SK-N-SH (cell line): ENCODE results near the gene NACAD.

Experiments used
- CTCF ChIP-seq: fragments of 200-600 bp; sonication (generic); IDR thresholded peaks from 2 replicates; pipeline ENCODE4 v1.6.1; 2017; ENCODE audit warnings: antibody characterized with exemption, mild to moderate bottlenecking, moderate library complexity
- ELF1 ChIP-seq: IDR thresholded peaks from 2 replicates; pipeline ENCODE4 v1.4.0; 2012
- EP300 ChIP-seq, 2 experiments: IDR thresholded peaks; 2 replicates each; pipeline versions ENCODE4 v1.4.0 to v1.6.1; 2012; ENCODE audit warnings: borderline replicate concordance in 1 of 2, low read depth in 1 of 2, low read length in 1 of 2
- EZH2phosphoT487 ChIP-seq: fragments of 200-600 bp; sonication (generic); IDR thresholded peaks from 2 replicates; pipeline ENCODE4 v1.6.1; 2017; ENCODE audit warnings: low read depth, mixed run types, mild to moderate bottlenecking, antibody characterized with exemption, moderate library complexity, borderline replicate concordance
- FOXJ3 ChIP-seq: sonication (generic); formaldehyde crosslinking; IDR thresholded peaks from 2 replicates; pipeline ENCODE4 v1.5.1; 2020; ENCODE audit warnings: mild to moderate bottlenecking, missing genetic modification reagents
- JUND ChIP-seq: IDR thresholded peaks from 2 replicates; pipeline ENCODE4 v1.4.0; 2012
- NFIC ChIP-seq: IDR thresholded peaks from 2 replicates; pipeline ENCODE4 v1.4.0; 2012; ENCODE audit warnings: borderline replicate concordance
- NRF1 ChIP-seq: IDR thresholded peaks from 2 replicates; pipeline ENCODE4 v1.6.1; 2012; ENCODE audit warnings: low read depth, mild to moderate bottlenecking, low read length
- POLR2AphosphoS5 ChIP-seq: IDR thresholded peaks from 2 replicates; pipeline ENCODE4 v1.6.1; 2012; ENCODE audit warnings: low read depth, low read length
- REST ChIP-seq: IDR thresholded peaks from 2 replicates; pipeline ENCODE4 v1.6.1; 2012; ENCODE audit warnings: mild to moderate bottlenecking, low read depth, low read length, moderate library complexity
- RXRA ChIP-seq: IDR thresholded peaks from 2 replicates; pipeline ENCODE4 v1.4.0; 2012; ENCODE audit warnings: low read depth, mild to moderate bottlenecking, borderline replicate concordance
- SIN3A ChIP-seq: IDR thresholded peaks from 2 replicates; pipeline ENCODE4 v1.6.1; 2012; ENCODE audit warnings: low read depth, mild to moderate bottlenecking, low read length, moderate library complexity, borderline replicate concordance
- TAF1 ChIP-seq: IDR thresholded peaks from 2 replicates; pipeline ENCODE4 v1.6.1; 2012; ENCODE audit warnings: low read depth, mild to moderate bottlenecking, low read length, moderate library complexity, borderline replicate concordance
- YY1 ChIP-seq: IDR thresholded peaks from 2 replicates; pipeline ENCODE4 v1.4.0; 2012; ENCODE audit warnings: low read depth, mild to moderate bottlenecking

- TF ChIP-seq CTCF (no peak), NFIC (no peak), REST (no peak), JUND (no peak), EZH2phosphoT487 (no peak), ELF1 (no peak), EP300 (IDR thresholded peaks at IDR 0.05; ENCODE audit: borderline replicate concordance in 1 of 2, low read depth in 1 of 2, low read length in 1 of 2) (no peak), YY1 (no peak), NRF1 (no peak), RXRA (no peak), SIN3A (no peak), FOXJ3 (no peak), TAF1 (no peak), POLR2AphosphoS5 (no peak)
Observed at GRCh38 chr7:45050198-45050597, 38.6 kb downstream of the NACAD start.
